Sigmoid colon (tissue), 7 donors: ENCODE data around the gene C5orf52. TPM values are rescaled to one million over a fixed set of nuclear protein-coding genes. Genes with fewer than 3 reads are reported as not detected.
"Not testable (repeated sequence)": the region's sequence is repeated elsewhere in the genome, so short reads cannot be mapped to it uniquely, and the experiment has no call there.

Experiments used
- DNase-seq: peaks from one replicate; pipeline ENCODE4 v3.0.0-alpha.2; 2019
- H3K27ac ChIP-seq, 4 donors: fragments of 200-600 bp; sonication (generic); one replicate each; pipeline ENCODE4 v1.5.1; 2016 to 2019; ENCODE audit warnings: mild to moderate bottlenecking in 1 of 4
- H3K27me3 ChIP-seq, 3 donors: fragments of 200-600 bp; sonication (generic); one replicate each; pipeline ENCODE4 v1.5.1; 2019; ENCODE audit warnings: mild to moderate bottlenecking in 1 of 3
- H3K36me3 ChIP-seq, 4 donors: fragments of 200-600 bp; sonication (generic); one replicate each; pipeline ENCODE4 v1.5.1; 2016 to 2019
- H3K4me1 ChIP-seq, 4 donors: fragments of 200-600 bp; sonication (generic); one replicate each; pipeline ENCODE4 v1.5.1; 2017 to 2019
- H3K4me3 ChIP-seq, 4 donors: fragments of 200-600 bp; sonication (generic); one replicate each; pipeline ENCODE4 v1.5.1; 2017 to 2019; ENCODE audit warnings: mild to moderate bottlenecking in 2 of 4, moderate library complexity in 1 of 4
- H3K9me3 ChIP-seq, 4 donors: fragments of 200-600 bp in 3 of 4; sonication (generic) in 3 of 4; one replicate each; pipeline versions ENCODE4 v1.5.1 to v1.6.1; 2013 to 2019
- EP300 ChIP-seq, 4 donors: sonication (generic); formaldehyde crosslinking; IDR thresholded peaks; one replicate each; pipeline ENCODE4 v1.6.1; 2017; ENCODE audit warnings: antibody characterized with exemption in 4 of 4
- POLR2A ChIP-seq, 2 donors: fragments of 450-650 bp; IDR thresholded peaks; one replicate each; pipeline ENCODE4 v1.6.1; 2016; ENCODE audit warnings: antibody characterized with exemption in 2 of 2, mild to moderate bottlenecking in 2 of 2, moderate library complexity in 2 of 2
- POLR2AphosphoS5 ChIP-seq, 4 donors: sonication (generic); formaldehyde crosslinking; IDR thresholded peaks; one replicate each; pipeline ENCODE4 v1.6.1; 2017; ENCODE audit warnings: antibody characterized with exemption in 4 of 4
- WGBS, 2 donors: extraction: QIAGEN DNeasy Blood & Tissue Kit; methylation state at CpG; one replicate each; pipeline ENCODE4 v1.1.7; 2013; 5-methylcytosine and 5-hydroxymethylcytosine counted together
- intact Hi-C: fragments of 100-400 bp; cut with DNase I; formaldehyde crosslinking; loops from one replicate; pipeline ENCODE4 v1.15.1; 2023
- polyA plus RNA-seq, 3 donors: library from polyadenylated mRNA; stranded (reverse); fragments of 200-250 nt; gene quantifications; one replicate each; pipeline ENCODE4 v1.2.3, GENCODE V29; 2013
- total RNA-seq, 4 donors: library from RNA; depleted of rRNA; stranded (reverse); fragments of >200 nt; gene quantifications; one replicate each; pipeline ENCODE4 v1.1.0, GENCODE V29; 2016
- TF ChIP-seq, protein P1 (sequence below), 4 experiments: fragments of 450-650 bp in 3 of 4; fragments of 200-600 bp in 1 of 4; IDR thresholded peaks; one replicate each; pipeline ENCODE4 v1.5.1; 2016 to 2019; ENCODE audit warnings: antibody characterized with exemption in 4 of 4, mild to moderate bottlenecking in 3 of 4, moderate library complexity in 2 of 4
- donor health status: healthy with polysubstance abuse.
- donor health status: Bipolar disorder and iron deficiency.
- donor health status: healthy.

The C5orf52 gene
- total and polyA plus RNA-seq, 7 donors: 0.48 TPM; not detected in 6

DNA sequence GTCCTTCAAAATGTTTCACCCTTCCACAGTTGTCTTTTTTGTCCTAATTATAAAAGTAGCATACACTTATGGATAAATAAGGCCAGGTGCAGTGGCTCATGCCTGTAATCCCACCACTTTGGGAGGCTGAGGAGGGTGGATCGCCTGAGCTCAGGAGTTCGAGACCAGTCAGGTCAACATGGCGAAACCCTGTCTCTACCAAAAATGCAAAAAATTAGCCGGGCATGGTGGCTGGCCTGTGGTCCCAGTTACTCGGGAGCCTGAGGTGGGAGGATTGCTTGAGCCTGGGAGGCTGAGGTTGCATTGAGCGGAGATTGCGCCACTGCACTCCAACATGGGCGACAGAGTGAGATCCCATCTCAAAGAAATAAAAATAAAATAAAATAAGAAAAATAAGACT lies 1.6 kb downstream of the C5orf52 start:
- no peak overlapping the region for H3K4me3 ChIP-seq
- peaks cover 0 to 16% (median 12%) of the 10 kb centered on the region in 4 donors for H3K4me1 ChIP-seq
- 96 to 97% methylated on average over 8 of the region's 8 CpGs for WGBS, 2 donors
- TF ChIP-seq EP300 (IDR thresholded peaks at IDR 0.05) (no peak), POLR2AphosphoS5 (IDR thresholded peaks at IDR 0.05) (no peak), POLR2A (IDR thresholded peaks at IDR 0.05) (no peak)
- TF ChIP-seq, protein P1, sequence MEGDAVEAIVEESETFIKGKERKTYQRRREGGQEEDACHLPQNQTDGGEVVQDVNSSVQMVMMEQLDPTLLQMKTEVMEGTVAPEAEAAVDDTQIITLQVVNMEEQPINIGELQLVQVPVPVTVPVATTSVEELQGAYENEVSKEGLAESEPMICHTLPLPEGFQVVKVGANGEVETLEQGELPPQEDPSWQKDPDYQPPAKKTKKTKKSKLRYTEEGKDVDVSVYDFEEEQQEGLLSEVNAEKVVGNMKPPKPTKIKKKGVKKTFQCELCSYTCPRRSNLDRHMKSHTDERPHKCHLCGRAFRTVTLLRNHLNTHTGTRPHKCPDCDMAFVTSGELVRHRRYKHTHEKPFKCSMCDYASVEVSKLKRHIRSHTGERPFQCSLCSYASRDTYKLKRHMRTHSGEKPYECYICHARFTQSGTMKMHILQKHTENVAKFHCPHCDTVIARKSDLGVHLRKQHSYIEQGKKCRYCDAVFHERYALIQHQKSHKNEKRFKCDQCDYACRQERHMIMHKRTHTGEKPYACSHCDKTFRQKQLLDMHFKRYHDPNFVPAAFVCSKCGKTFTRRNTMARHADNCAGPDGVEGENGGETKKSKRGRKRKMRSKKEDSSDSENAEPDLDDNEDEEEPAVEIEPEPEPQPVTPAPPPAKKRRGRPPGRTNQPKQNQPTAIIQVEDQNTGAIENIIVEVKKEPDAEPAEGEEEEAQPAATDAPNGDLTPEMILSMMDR (IDR thresholded peaks at IDR 0.05): no peak
- DNase-seq: no peak
- intact Hi-C loops: loop anchor here (5.0 kb wide), 1 partner anchor 96 kb away; the partner anchor contains the start of gene ADAM19
- no peaks in the 10 kb centered on the region for H3K9me3 ChIP-seq
- H3K27ac ChIP-seq: no peak overlapping the region
- H3K36me3 ChIP-seq: no peaks in the 10 kb centered on the region
- H3K27me3 ChIP-seq: peaks cover 0 to 17% (median 2%) of the 10 kb centered on the region in 3 donors

DNA sequence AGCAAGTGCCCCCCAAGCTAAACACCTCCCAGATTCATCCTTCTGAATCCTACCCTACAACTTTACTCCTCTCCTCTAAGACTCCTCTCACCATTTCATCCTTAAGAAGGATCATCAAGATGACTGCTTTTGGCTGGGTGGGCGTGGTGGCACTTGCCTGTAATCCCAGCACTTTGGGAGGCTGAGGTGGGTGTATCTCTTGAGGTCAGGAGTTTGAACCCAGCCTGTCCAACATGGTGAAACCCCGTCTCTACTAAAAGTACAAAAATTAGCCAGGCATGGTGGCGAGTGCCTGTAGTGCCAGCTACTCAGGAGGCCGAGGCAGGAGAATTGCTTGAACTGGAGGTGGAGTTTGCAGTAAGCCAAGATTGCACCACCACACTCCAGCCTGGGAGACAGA lies 3.0 kb downstream of the C5orf52 start:
- not testable (repeated sequence) for H3K9me3 ChIP-seq, H3K4me3 ChIP-seq, H3K27ac ChIP-seq, DNase-seq, H3K36me3 ChIP-seq
- WGBS, 2 donors: 91 to 92% methylated on average over 4 of the region's 4 CpGs
- Histone ChIP-seq H3K27me3 (peaks cover 0 to 17% (median 2%) of the 10 kb centered on the region in 3 donors), H3K4me1 (peaks cover 0 to 16% (median 12%) of the 10 kb centered on the region in 4 donors)
- intact Hi-C loops: loop anchor here (5.0 kb wide), 1 partner anchor 97 kb away; the partner anchor contains the start of gene ADAM19

DNA sequence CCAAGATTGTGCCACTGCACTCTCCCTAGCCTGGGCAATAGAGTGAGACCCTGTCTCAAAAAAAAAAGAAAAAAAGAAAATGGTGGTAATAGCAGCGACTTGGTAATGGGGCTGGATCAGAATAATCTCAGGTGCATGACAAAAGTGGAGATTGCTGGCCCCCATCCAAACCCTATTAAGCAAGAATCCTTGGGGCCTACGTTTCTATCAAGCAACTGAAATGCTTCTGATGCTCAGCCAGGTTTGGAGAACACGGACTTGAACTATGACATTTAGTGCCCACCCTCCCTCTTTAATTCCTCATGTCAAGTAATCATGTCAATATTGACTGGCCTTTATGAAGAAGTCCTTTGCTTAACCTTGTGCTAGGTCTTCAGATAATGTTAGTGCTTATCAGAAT lies 6.6 kb downstream of the C5orf52 start:
- 44 to 77% methylated on average over 3 of the region's 3 CpGs for WGBS, 2 donors
- intact Hi-C loops: no loop called here
- Histone ChIP-seq H3K9me3 (no peaks in the 10 kb centered on the region), H3K4me3 (no peak overlapping the region), H3K4me1 (peaks cover 0 to 14% (median 3%) of the 10 kb centered on the region in 4 donors), H3K36me3 (no peaks in the 10 kb centered on the region), H3K27ac (no peak overlapping the region), H3K27me3 (no peaks in the 10 kb centered on the region)
- TF ChIP-seq, protein P1 (IDR thresholded peaks at IDR 0.05): no peak
- TF ChIP-seq POLR2AphosphoS5 (IDR thresholded peaks at IDR 0.05) (no peak), EP300 (IDR thresholded peaks at IDR 0.05) (no peak)
- DNase-seq: no peak

DNA sequence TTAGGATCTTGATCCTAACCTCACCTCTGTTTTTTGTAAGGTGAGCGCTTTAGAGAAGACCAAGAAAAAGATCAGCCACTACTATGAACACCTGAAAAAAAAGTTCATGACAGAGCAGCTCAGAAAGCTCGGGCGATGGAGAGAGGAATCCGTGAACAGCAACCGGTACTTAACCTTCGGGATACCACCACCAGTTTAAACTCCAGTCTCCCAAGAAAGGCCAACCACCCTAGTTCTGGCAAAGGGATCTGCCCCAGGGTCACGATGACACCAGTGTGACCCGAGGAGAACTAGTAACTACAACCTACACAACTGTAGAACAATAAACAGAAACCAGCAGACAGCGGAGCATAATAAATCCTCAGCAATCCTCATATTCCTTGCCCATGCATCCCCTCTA lies 8.5 kb downstream of the C5orf52 start:
- Histone ChIP-seq H3K4me1 (peaks cover 0 to 14% (median 3%) of the 10 kb centered on the region in 4 donors), H3K36me3 (no peaks in the 10 kb centered on the region), H3K9me3 (no peaks in the 10 kb centered on the region), H3K4me3 (no peak overlapping the region), H3K27me3 (no peaks in the 10 kb centered on the region), H3K27ac (no peak overlapping the region)
- intact Hi-C loops: no loop called here
- DNase-seq: no peak
- TF ChIP-seq EP300 (IDR thresholded peaks at IDR 0.05) (no peak), POLR2AphosphoS5 (IDR thresholded peaks at IDR 0.05) (no peak), POLR2A (IDR thresholded peaks at IDR 0.05) (no peak)
- TF ChIP-seq, protein P1 (IDR thresholded peaks at IDR 0.05): no peak
- WGBS, 2 donors: 97% methylated on average over 9 of the region's 9 CpGs

DNA sequence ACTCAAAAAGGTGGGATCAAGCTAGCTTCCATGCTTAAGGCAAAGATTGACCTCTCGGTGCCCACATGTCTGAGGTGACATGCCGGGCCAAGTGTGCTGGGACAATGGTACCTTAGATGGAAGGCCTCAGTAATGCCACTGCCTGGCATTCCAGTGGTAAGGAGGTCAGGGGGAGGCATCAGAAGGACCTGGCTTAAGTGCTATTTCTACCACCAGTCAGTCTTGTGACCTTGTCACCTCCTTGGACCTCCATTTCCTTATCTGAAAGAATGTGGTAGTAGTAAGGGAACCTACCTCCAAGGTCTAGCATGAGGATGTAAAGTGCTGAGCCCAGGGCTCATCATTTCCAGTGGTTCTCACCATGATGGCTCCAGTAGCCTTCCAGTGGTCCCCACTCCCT lies 8.9 kb downstream of the C5orf52 start:
- Histone ChIP-seq H3K4me1 (peaks cover 0 to 14% (median 3%) of the 10 kb centered on the region in 4 donors), H3K36me3 (no peaks in the 10 kb centered on the region), H3K27me3 (no peaks in the 10 kb centered on the region), H3K9me3 (no peaks in the 10 kb centered on the region), H3K4me3 (no peak overlapping the region), H3K27ac (no peak overlapping the region)
- intact Hi-C loops: no loop called here
- TF ChIP-seq, protein P1 (IDR thresholded peaks at IDR 0.05): no peak
- TF ChIP-seq EP300 (IDR thresholded peaks at IDR 0.05) (no peak), POLR2AphosphoS5 (IDR thresholded peaks at IDR 0.05) (no peak), POLR2A (IDR thresholded peaks at IDR 0.05) (no peak)
- WGBS, 2 donors: 97 to 98% methylated on average over 2 of the region's 2 CpGs
- DNase-seq: no peak
